Mammary epithelial cell (primary cell): Measurements from ENCODE around the gene GCLC.

Experiments used
- EZH2 ChIP-seq: IDR thresholded peaks from 2 replicates; pipeline ENCODE4 v1.6.1; 2012; ENCODE audit warnings: low read length, inconsistent platforms, borderline replicate concordance
- TF ChIP-seq, protein P1 (sequence below), 2 donors: IDR thresholded peaks in 1 of 2; conservative IDR thresholded peaks in 1 of 2; 2 replicates each; pipeline ENCODE4 v1.5.1; 2011 to 2012; ENCODE audit warnings: inconsistent platforms in 2 of 2, low read length in 2 of 2, mild to moderate bottlenecking in 2 of 2, control low read depth in 1 of 2, low read depth in 1 of 2; ENCODE audit not compliant: insufficient read depth in 1 of 2; ENCODE audit errors: extremely low read depth in 1 of 2

DNA sequence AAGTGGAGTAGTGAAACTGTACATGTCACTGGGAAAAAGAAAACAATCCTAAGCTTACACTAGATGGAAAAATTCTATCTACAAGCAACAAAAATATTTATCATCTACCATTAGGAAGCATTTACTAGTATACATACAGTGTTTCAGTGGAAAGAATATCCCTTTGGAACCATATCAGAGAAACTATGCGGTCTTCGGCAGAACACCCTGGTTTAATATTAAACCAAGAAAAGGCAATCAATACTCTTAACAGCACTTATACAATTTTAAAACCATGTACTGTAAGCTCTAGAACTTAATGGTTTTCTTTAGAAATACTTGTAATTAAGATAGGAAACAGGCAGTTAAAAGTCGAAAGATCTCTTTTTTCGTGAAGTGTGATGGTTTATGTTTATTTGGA is 32.3 kb downstream of the GCLC start:
- no peak for TF ChIP-seq EZH2
- TF ChIP-seq, protein P1, sequence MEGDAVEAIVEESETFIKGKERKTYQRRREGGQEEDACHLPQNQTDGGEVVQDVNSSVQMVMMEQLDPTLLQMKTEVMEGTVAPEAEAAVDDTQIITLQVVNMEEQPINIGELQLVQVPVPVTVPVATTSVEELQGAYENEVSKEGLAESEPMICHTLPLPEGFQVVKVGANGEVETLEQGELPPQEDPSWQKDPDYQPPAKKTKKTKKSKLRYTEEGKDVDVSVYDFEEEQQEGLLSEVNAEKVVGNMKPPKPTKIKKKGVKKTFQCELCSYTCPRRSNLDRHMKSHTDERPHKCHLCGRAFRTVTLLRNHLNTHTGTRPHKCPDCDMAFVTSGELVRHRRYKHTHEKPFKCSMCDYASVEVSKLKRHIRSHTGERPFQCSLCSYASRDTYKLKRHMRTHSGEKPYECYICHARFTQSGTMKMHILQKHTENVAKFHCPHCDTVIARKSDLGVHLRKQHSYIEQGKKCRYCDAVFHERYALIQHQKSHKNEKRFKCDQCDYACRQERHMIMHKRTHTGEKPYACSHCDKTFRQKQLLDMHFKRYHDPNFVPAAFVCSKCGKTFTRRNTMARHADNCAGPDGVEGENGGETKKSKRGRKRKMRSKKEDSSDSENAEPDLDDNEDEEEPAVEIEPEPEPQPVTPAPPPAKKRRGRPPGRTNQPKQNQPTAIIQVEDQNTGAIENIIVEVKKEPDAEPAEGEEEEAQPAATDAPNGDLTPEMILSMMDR (conservative IDR thresholded peaks at IDR 0.05 in 1 of 2, IDR thresholded peaks at IDR 0.05 in 1 of 2; ENCODE audit: extremely low read depth in 1 of 2, insufficient read depth in 1 of 2, low read depth in 1 of 2, low read length in 2 of 2): no peak
